HCT116 (cell line): ENCODE results near the gene PUM1. TPM values are rescaled to one million over a fixed set of nuclear protein-coding genes. Genes with fewer than 3 reads are reported as not detected.

Experiments used
- ATAC-seq: fragments of 200-7000 bp; cut with Tn5 transposase; 2 replicates; pipeline ENCODE4 v1.9.1; 2020; ENCODE audit warnings: mild to moderate bottlenecking, moderate library complexity
- BruUV-seq: library from RNA; stranded (reverse); fragments of 400-500 nt; replicated peaks from 2 replicates; lab custom pipeline; 2021; lab: Mats Ljungman, UMichigan
- CTCF ChIA-PET: fragments of 300-600 bp; sonication (Branson Sonifier 250); formaldehyde crosslinking; loops from one replicate; lab custom pipeline; 2021; ENCODE audit warnings: antibody characterized with exemption; lab: Charles Lee
- POLR2A ChIA-PET: fragments of 300-600, 350-600 bp; sonication (Branson Sonifier 250); formaldehyde crosslinking; loops from one replicate; lab custom pipeline; 2021; ENCODE audit warnings: antibody characterized with exemption; lab: Charles Lee
- RAD21 ChIA-PET, 2 experiments: fragments of 300-600 bp; sonication (Branson Sonifier 250); formaldehyde crosslinking; loops; one replicate each; lab custom pipeline; 2023; ENCODE audit warnings: low total read pairs in 2 of 2; ENCODE audit not compliant: uncharacterized antibody in 2 of 2, unreplicated experiment in 2 of 2, low non-redundant PET in 1 of 2; lab: Charles Lee
- DNase-seq: peaks from one replicate; pipeline ENCODE4 v3.0.0-alpha.2; 2010; ENCODE audit warnings: low read depth, low spot score
- H2AFZ ChIP-seq: fragments of 200-600 bp; shearing (Covaris generic), sonication (generic); 2 replicates; pipeline ENCODE4 v1.6.1; 2017; ENCODE audit warnings: low read depth, mixed run types, mixed read lengths, antibody characterized with exemption, low read length; ENCODE audit not compliant: poor library complexity, severe bottlenecking
- H3K27ac ChIP-seq: 2 replicates; pipeline ENCODE4 v1.5.1; 2012; ENCODE audit warnings: low read depth, low read length
- H3K27me3 ChIP-seq: fragments of 200-600 bp; sonication (generic); 2 replicates; pipeline ENCODE4 v1.6.1; 2016; ENCODE audit warnings: mixed run types, low read length, mixed read lengths; ENCODE audit not compliant: insufficient read depth
- H3K36me3 ChIP-seq, 2 experiments: fragments of 200-500 bp in 1 of 2; fragments of 200-600 bp in 1 of 2; sonication (Bioruptor generic) in 1 of 2; sonication (generic) in 1 of 2; 2 replicates each; pipeline versions ENCODE4 v1.5.1 to v1.6.1; 2014 to 2016; ENCODE audit warnings: low read length in 2 of 2, inconsistent platforms in 1 of 2, mixed read lengths in 1 of 2, mixed run types in 1 of 2; ENCODE audit not compliant: insufficient read depth in 2 of 2, control insufficient read depth in 1 of 2
- H3K4me1 ChIP-seq, 2 experiments: fragments of 200-600 bp in 1 of 2; sonication (generic) in 1 of 2; 2 replicates each; pipeline versions ENCODE4 v1.5.1 to v1.6.1; 2012 to 2017; ENCODE audit warnings: low read length in 2 of 2, inconsistent platforms in 1 of 2, mild to moderate bottlenecking in 1 of 2, mixed read lengths in 1 of 2, mixed run types in 1 of 2, moderate library complexity in 1 of 2; ENCODE audit not compliant: insufficient read depth in 2 of 2, control insufficient read depth in 1 of 2
- H3K4me2 ChIP-seq: fragments of 200-600 bp; sonication (generic); 2 replicates; pipeline ENCODE4 v1.6.1; 2017; ENCODE audit warnings: mixed run types, low read length, mixed read lengths
- H3K4me3 ChIP-seq, 2 experiments: fragments of 200-600 bp in 1 of 2; sonication (generic) in 1 of 2; replicated peaks in 1 of 2; 2 replicates each; pipeline ENCODE4 v1.5.1; 2011 to 2016; ENCODE audit warnings: low read length in 2 of 2, control low read depth in 1 of 2, low read depth in 1 of 2, mild to moderate bottlenecking in 1 of 2, mixed read lengths in 1 of 2, mixed run types in 1 of 2
- H3K79me2 ChIP-seq: fragments of 200-600 bp; sonication (generic); 2 replicates; pipeline ENCODE4 v1.6.1; 2017; ENCODE audit warnings: mild to moderate bottlenecking, mixed run types, low read length, moderate library complexity, mixed read lengths; ENCODE audit not compliant: insufficient read depth
- H3K9ac ChIP-seq: fragments of 200-600 bp; sonication (generic); 2 replicates; pipeline ENCODE4 v1.6.1; 2016; ENCODE audit warnings: low read length, mixed read lengths
- H3K9me2 ChIP-seq: fragments of 200-600 bp; sonication (generic), shearing (Covaris generic); 2 replicates; pipeline ENCODE4 v1.6.1; 2017; ENCODE audit warnings: mixed run types, mild to moderate bottlenecking, moderate library complexity; ENCODE audit not compliant: insufficient read depth
- H3K9me3 ChIP-seq, 2 experiments: fragments of 200-500 bp in 1 of 2; fragments of 200-600 bp in 1 of 2; sonication (Bioruptor generic) in 1 of 2; sonication (generic) in 1 of 2; 2 replicates each; pipeline ENCODE4 v1.6.1; 2014 to 2017; ENCODE audit warnings: low read length in 2 of 2, mixed read lengths in 2 of 2, inconsistent platforms in 1 of 2, low read depth in 1 of 2, mild to moderate bottlenecking in 1 of 2, mixed run types in 1 of 2, moderate library complexity in 1 of 2; ENCODE audit not compliant: control insufficient read depth in 1 of 2, insufficient read depth in 1 of 2
- H4K20me1 ChIP-seq: fragments of 200-600 bp; sonication (generic), shearing (Covaris generic); 2 replicates; pipeline ENCODE4 v1.6.1; 2017; ENCODE audit warnings: mixed run types, mild to moderate bottlenecking, moderate library complexity; ENCODE audit not compliant: insufficient read depth
- CBX3 ChIP-seq: IDR thresholded peaks from 2 replicates; pipeline ENCODE4 v1.6.1; 2012; ENCODE audit warnings: low read depth
- CEBPB ChIP-seq: IDR thresholded peaks from 2 replicates; pipeline ENCODE4 v1.6.1; 2012; ENCODE audit warnings: low read depth
- EGR1 ChIP-seq: IDR thresholded peaks from 2 replicates; pipeline ENCODE4 v1.6.1; 2012; ENCODE audit warnings: low read depth
- EZH2phosphoT487 ChIP-seq: fragments of 200-600 bp; IDR thresholded peaks from 2 replicates; pipeline ENCODE4 v1.6.1; 2018; ENCODE audit warnings: antibody characterized with exemption, borderline replicate concordance
- FOSL1 ChIP-seq: IDR thresholded peaks from 2 replicates; pipeline ENCODE4 v1.6.1; 2012; ENCODE audit warnings: low read depth
- RAD21 ChIP-seq: IDR thresholded peaks from 2 replicates; pipeline ENCODE4 v1.6.1; 2012; ENCODE audit warnings: low read depth, mild to moderate bottlenecking
- SRF ChIP-seq: IDR thresholded peaks from 2 replicates; pipeline ENCODE4 v1.6.1; 2012; ENCODE audit warnings: low read depth
- ZNF274 ChIP-seq: fragments of 200-500 bp; sonication (Bioruptor generic); IDR thresholded peaks from 2 replicates; pipeline ENCODE4 v1.6.1; 2014; ENCODE audit warnings: mild to moderate bottlenecking, low read depth, low read length, inconsistent platforms
- intact Hi-C: fragments of 100-400 bp; cut with micrococcal nuclease; formaldehyde crosslinking; loops from 2 replicates; pipeline ENCODE4 v1.10.0; 2022
- total RNA-seq: library from RNA; stranded (reverse); gene quantifications from one replicate; pipeline ENCODE4 v1.2.1, GENCODE V29; 2021; ENCODE audit not compliant: unreplicated experiment
- TF ChIP-seq, protein P1 (sequence below), 3 experiments: fragments of 200-600 bp in 1 of 3; sonication (generic) in 1 of 3; IDR thresholded peaks in 2 of 3; conservative IDR thresholded peaks in 1 of 3; 2 replicates each; pipeline ENCODE4 v1.5.1; 2012 to 2017; ENCODE audit warnings: low read depth in 2 of 3, low read length in 2 of 3, antibody characterized with exemption in 1 of 3, borderline replicate concordance in 1 of 3, control low read depth in 1 of 3, mild to moderate bottlenecking in 1 of 3, mixed read lengths in 1 of 3, mixed run types in 1 of 3, moderate library complexity in 1 of 3; ENCODE audit not compliant: insufficient read depth in 1 of 3

The PUM1 gene
- total RNA-seq, 1 experiment from 2014 or later = 113 TPM

DNA sequence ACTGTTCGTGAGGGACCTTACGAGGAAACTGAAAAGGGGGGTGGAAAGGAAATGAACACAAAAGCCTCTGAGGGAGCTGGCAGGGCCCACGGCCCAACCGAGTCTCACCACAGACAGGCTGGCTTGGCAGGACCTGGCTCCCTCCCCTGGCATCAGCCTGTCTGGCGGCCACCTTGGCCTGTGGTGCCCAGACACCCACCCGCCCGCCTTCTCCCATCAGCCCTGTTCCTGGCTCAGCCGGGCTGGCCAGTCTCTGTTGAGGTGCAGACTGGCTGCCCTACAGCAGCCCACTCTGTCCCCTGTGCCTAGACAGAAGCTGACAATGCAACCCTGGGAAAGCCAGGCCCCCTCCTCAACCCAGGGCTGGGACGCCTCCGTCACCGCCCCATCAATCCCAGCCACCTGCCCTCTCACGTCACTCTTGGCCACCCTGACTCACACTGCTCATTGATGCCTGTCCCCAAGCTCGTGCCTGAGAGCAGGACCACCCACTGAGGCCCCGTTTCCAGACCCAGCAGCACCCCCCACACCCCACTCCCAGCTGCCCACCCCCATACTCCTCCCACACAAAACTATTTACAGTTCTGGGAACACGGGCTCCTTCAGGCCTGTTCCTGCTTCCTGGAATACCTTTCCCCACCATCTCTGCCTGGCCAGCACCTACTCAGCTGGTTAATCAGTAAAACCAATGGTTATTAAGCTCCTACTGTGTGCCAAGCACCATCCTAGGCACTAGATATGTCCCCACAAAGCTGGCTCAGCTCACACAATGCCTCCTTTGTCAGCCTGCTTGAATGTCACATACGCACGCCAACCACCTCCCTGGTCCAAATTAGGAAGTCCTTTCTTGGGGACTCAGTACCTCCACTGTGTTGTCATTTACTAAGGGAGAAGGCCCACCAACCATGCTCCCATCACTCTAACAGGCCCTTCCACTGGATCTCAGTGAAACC is 179.7 kb downstream of the PUM1 start:
- ChIA-PET CTCF (no interaction called here), POLR2A (no interaction called here), RAD21 (no interaction called here)
- Histone ChIP-seq H3K27me3 (no peaks in the 10 kb centered on the region), H3K27ac (no peak overlapping the region), H3K9ac (no peak overlapping the region), H4K20me1 (no peaks in the 10 kb centered on the region), H3K9me3 (no peaks in the 10 kb centered on the region), H3K36me3 (no peaks in the 10 kb centered on the region), H3K9me2 (no peaks in the 10 kb centered on the region), H2AFZ (no peak overlapping the region), H3K4me3 (no peak overlapping the region), H3K79me2 (no peaks in the 10 kb centered on the region), H3K4me2 (no peak overlapping the region), H3K4me1 (peaks cover 0 to 3% of the 10 kb centered on the region in 2 experiments; a peak in 1 of 4 replicates)
- no peak for ATAC-seq
- no peak for TF ChIP-seq FOSL1
- TF ChIP-seq CEBPB = no peak
- TF ChIP-seq ZNF274 = no peak
- TF ChIP-seq, protein P1, sequence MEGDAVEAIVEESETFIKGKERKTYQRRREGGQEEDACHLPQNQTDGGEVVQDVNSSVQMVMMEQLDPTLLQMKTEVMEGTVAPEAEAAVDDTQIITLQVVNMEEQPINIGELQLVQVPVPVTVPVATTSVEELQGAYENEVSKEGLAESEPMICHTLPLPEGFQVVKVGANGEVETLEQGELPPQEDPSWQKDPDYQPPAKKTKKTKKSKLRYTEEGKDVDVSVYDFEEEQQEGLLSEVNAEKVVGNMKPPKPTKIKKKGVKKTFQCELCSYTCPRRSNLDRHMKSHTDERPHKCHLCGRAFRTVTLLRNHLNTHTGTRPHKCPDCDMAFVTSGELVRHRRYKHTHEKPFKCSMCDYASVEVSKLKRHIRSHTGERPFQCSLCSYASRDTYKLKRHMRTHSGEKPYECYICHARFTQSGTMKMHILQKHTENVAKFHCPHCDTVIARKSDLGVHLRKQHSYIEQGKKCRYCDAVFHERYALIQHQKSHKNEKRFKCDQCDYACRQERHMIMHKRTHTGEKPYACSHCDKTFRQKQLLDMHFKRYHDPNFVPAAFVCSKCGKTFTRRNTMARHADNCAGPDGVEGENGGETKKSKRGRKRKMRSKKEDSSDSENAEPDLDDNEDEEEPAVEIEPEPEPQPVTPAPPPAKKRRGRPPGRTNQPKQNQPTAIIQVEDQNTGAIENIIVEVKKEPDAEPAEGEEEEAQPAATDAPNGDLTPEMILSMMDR (IDR thresholded peaks at IDR 0.05 in 2 of 3, conservative IDR thresholded peaks at IDR 0.05 in 1 of 3; ENCODE audit: borderline replicate concordance in 1 of 3, insufficient read depth in 1 of 3, low read depth in 2 of 3, low read length in 2 of 3) = no peak
- TF ChIP-seq CBX3 = no peak
- TF ChIP-seq SRF = no peak
- TF ChIP-seq EGR1 = no peak
- TF ChIP-seq RAD21 = no peak
- TF ChIP-seq EZH2phosphoT487 = no peak
- DNase-seq = no peak
- BruUV-seq = no TSS peak
- intact Hi-C loops = no loop called here
